Measurements from ENCODE around the gene CCDC188.

Gene CCDC188

DNA sequence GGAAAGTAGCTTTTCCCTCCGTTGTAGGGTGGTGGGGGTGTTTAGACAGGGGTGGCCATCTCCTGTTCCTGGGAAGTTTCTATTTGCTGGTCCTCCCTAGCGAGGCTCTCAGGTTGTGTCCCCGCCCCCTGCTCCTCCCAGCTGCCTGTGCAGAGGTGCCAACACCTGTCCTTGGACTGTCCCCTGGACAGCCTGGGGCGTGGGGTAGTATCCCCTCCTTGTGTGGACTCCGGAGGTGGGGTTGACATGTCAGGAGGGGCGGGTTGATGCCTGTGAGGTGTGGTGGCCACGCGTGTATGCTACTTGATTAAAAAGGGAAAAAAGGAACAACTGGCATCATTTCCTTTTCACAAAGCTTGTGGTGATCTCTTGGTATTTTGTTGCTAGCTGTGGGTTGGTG is 49.2 kb downstream of the CCDC188 start:
- no peak for DNase-seq

- no peak for DNase-seq
Observed at GRCh38 chr22:20099099-20099711, 51.6 kb downstream of the CCDC188 start.

All from activated CD8-positive, alpha-beta memory T cell treated with anti-CD3 and anti-CD28 coated beads, Interleukin-2, amount 50 U/mL, for 48 hours (primary cell).